Retina (tissue), 1 donor: ENCODE data around the gene ASB2.

ENCODE experiments used
- DNase-seq: peaks from one replicate; pipeline ENCODE4 v3.0.0-alpha.2; 2016

Gene ASB2

GRCh38 chr14:93926245-93926872, 50.0 kb downstream of the ASB2 start:
- DNase-seq = peak; percentile 57

- no peak for DNase-seq
Measured at GRCh38 chr14:93925374-93925895, 50.9 kb downstream of the ASB2 start.

GRCh38 chr14:93924592-93925355, 51.6 kb downstream of the ASB2 start:
- DNase-seq = no peak

- DNase-seq = no peak
Measured at GRCh38 chr14:93923626-93924025, 52.7 kb downstream of the ASB2 start.

GRCh38 chr14:93921001-93921806, 55.2 kb downstream of the ASB2 start:
- DNase-seq = no peak

GRCh38 chr14:93917141-93917540, 59.2 kb downstream of the ASB2 start:
- DNase-seq = no peak

GRCh38 chr14:93916498-93916897, 59.9 kb downstream of the ASB2 start:
- DNase-seq = no peak

- no peak for DNase-seq
Measured at GRCh38 chr14:93915800-93916199, 60.6 kb downstream of the ASB2 start.

- DNase-seq = no peak
Measured at GRCh38 chr14:93915070-93915705, 61.2 kb downstream of the ASB2 start.

- no peak for DNase-seq
Measured at GRCh38 chr14:93914278-93914677, 62.1 kb downstream of the ASB2 start.

- no peak for DNase-seq
Measured at GRCh38 chr14:93912782-93913181, 63.6 kb downstream of the ASB2 start.

GRCh38 chr14:93911975-93912615, 64.3 kb downstream of the ASB2 start:
- DNase-seq = no peak

GRCh38 chr14:93909429-93910128, 66.8 kb downstream of the ASB2 start:
- no peak for DNase-seq

- DNase-seq = peak; percentile 61
Measured at GRCh38 chr14:93906341-93907329, 69.7 kb downstream of the ASB2 start.

- DNase-seq = no peak
Measured at GRCh38 chr14:93905623-93906022, 70.7 kb downstream of the ASB2 start.

GRCh38 chr14:93903342-93904184, 72.8 kb downstream of the ASB2 start:
- no peak for DNase-seq

GRCh38 chr14:93902619-93903307, 73.6 kb downstream of the ASB2 start:
- DNase-seq = no peak

- DNase-seq = no peak
Measured at GRCh38 chr14:93901813-93902212, 74.6 kb downstream of the ASB2 start.

GRCh38 chr14:93898731-93899130, 77.6 kb downstream of the ASB2 start:
- no peak for DNase-seq
